Endothelial cell of umbilical vein (primary cell): ENCODE data around the gene FRYL. TPM values are rescaled to one million over a fixed set of nuclear protein-coding genes. Genes with fewer than 3 reads are reported as not detected.

ENCODE experiments used
- BruUV-seq: library from RNA; stranded (reverse); fragments of 400-500 nt; replicated peaks from 2 replicates; lab custom pipeline; 2021; lab: Mats Ljungman, UMichigan
- CTCF ChIA-PET: fragments of 300-600, 350-600 bp; sonication (Branson Sonifier 250); formaldehyde crosslinking; loops from one replicate; lab custom pipeline; 2021; ENCODE audit warnings: antibody characterized with exemption, inconsistent platforms; lab: Charles Lee
- POLR2A ChIA-PET: fragments of 300-600, 350-600 bp; sonication (Branson Sonifier 250); formaldehyde crosslinking; loops from one replicate; lab custom pipeline; 2021; ENCODE audit warnings: antibody characterized with exemption, inconsistent platforms; lab: Charles Lee
- DNase-seq: peaks from one replicate; pipeline ENCODE4 v3.0.0-alpha.2; 2011; ENCODE audit warnings: low read depth, low spot score
- FAIRE-seq: peaks from 2 replicates; lab custom pipeline; 2011; peaks lifted over from hg19 to GRCh38; lab: Jason Lieb, UNC
- H2AFZ ChIP-seq: 2 replicates; pipeline ENCODE4 v1.6.0; 2012; ENCODE audit warnings: low read depth, low read length, control low read depth, inconsistent platforms
- H3K27ac ChIP-seq: 2 replicates; pipeline ENCODE4 v1.5.1; 2011; ENCODE audit warnings: low read depth, mild to moderate bottlenecking, control low read depth, low read length, moderate library complexity; ENCODE audit not compliant: insufficient read depth
- H3K27me3 ChIP-seq, 2 experiments: 2 replicates each; pipeline versions ENCODE4 v1.6.0 to v1.6.1; 2011; ENCODE audit warnings: low read length in 2 of 2, mixed read lengths in 1 of 2; ENCODE audit not compliant: control insufficient read depth in 2 of 2, insufficient read depth in 2 of 2
- H3K36me3 ChIP-seq, 2 experiments: 2 replicates in 1 of 2; 3 replicates in 1 of 2; pipeline ENCODE4 v1.5.1; 2011; ENCODE audit warnings: low read length in 2 of 2, mild to moderate bottlenecking in 1 of 2, moderate library complexity in 1 of 2; ENCODE audit not compliant: control insufficient read depth in 2 of 2, insufficient read depth in 2 of 2; ENCODE audit errors: extremely low read depth in 1 of 2
- H3K4me1 ChIP-seq: 3 replicates; pipeline ENCODE4 v1.5.1; 2011; ENCODE audit warnings: mild to moderate bottlenecking, low read length; ENCODE audit not compliant: control insufficient read depth, insufficient read depth; ENCODE audit errors: extremely low read depth
- H3K4me2 ChIP-seq: 2 replicates; pipeline ENCODE4 v1.6.1; 2011; ENCODE audit warnings: low read length, control low read depth, mixed read lengths; ENCODE audit not compliant: insufficient read depth
- H3K4me3 ChIP-seq, 3 experiments: fragments of 200-600 bp in 1 of 3; sonication (generic), shearing (Covaris generic) in 1 of 3; replicated peaks in 1 of 3; 2 replicates each; pipeline ENCODE4 v1.5.1; 2011 to 2016; ENCODE audit warnings: control low read depth in 3 of 3, low read length in 3 of 3, mild to moderate bottlenecking in 2 of 3, inconsistent platforms in 1 of 3, low read depth in 1 of 3, moderate library complexity in 1 of 3; ENCODE audit not compliant: insufficient read depth in 1 of 3
- H3K79me2 ChIP-seq: 2 replicates; pipeline ENCODE4 v1.6.0; 2012; ENCODE audit warnings: low read length, inconsistent platforms; ENCODE audit not compliant: control insufficient read depth, insufficient read depth
- H3K9ac ChIP-seq: replicated peaks from 2 replicates; pipeline ENCODE3; 2011; ENCODE audit warnings: low read length, control low read depth; ENCODE audit not compliant: insufficient read depth; ENCODE audit errors: extremely low read depth
- H3K9me1 ChIP-seq: replicated peaks from 3 replicates; pipeline ENCODE4 v1.6.0; 2011; ENCODE audit warnings: mild to moderate bottlenecking, low read length; ENCODE audit not compliant: control insufficient read depth, insufficient read depth; ENCODE audit errors: extremely low read depth
- H3K9me3 ChIP-seq: replicated peaks from 2 replicates; pipeline ENCODE4 v1.5.1; 2012; ENCODE audit warnings: low read length, inconsistent platforms; ENCODE audit not compliant: control insufficient read depth, insufficient read depth
- H4K20me1 ChIP-seq: replicated peaks from 2 replicates; pipeline ENCODE3; 2011; ENCODE audit warnings: mild to moderate bottlenecking, low read length; ENCODE audit not compliant: control insufficient read depth, insufficient read depth; ENCODE audit errors: extremely low read depth
- CTCF ChIP-seq, 2 donors: IDR thresholded peaks; 1 replicate in 1 of 2; 2 replicates in 1 of 2; pipeline ENCODE4 v1.5.1; 2011; ENCODE audit warnings: low read length in 2 of 2, mild to moderate bottlenecking in 2 of 2, moderate library complexity in 2 of 2, control low read depth in 1 of 2, inconsistent platforms in 1 of 2, low read depth in 1 of 2; ENCODE audit not compliant: insufficient read depth in 1 of 2; ENCODE audit errors: extremely low read depth in 1 of 2
- EZH2 ChIP-seq: IDR thresholded peaks from 2 replicates; pipeline ENCODE4 v1.6.1; 2012; ENCODE audit warnings: borderline replicate concordance, low read depth, mild to moderate bottlenecking, moderate library complexity, low read length, inconsistent platforms; ENCODE audit not compliant: severe bottlenecking
- FOS ChIP-seq: IDR thresholded peaks from 2 replicates; pipeline ENCODE4 v1.6.1; 2011; ENCODE audit warnings: mild to moderate bottlenecking, low read length, moderate library complexity, borderline replicate concordance; ENCODE audit not compliant: insufficient read depth
- GATA2 ChIP-seq: IDR thresholded peaks from 2 replicates; pipeline ENCODE4 v1.7.0; 2011; ENCODE audit warnings: low read depth, mild to moderate bottlenecking, moderate library complexity, mixed read lengths, low read length; ENCODE audit not compliant: insufficient read length, insufficient read depth
- JUN ChIP-seq: IDR thresholded peaks from 2 replicates; pipeline ENCODE4 v1.6.1; 2011; ENCODE audit warnings: borderline replicate concordance, low read depth; ENCODE audit not compliant: insufficient read length, insufficient read depth
- MAX ChIP-seq: IDR thresholded peaks from 2 replicates; pipeline ENCODE4 v1.6.1; 2011; ENCODE audit not compliant: insufficient read depth, insufficient read length
- MYC ChIP-seq: IDR thresholded peaks from one replicate; pipeline ENCODE4 v1.6.1; 2011; ENCODE audit warnings: mild to moderate bottlenecking, low read depth, low read length
- POLR2A ChIP-seq: IDR thresholded peaks from 2 replicates; pipeline ENCODE4 v1.6.1; 2012; ENCODE audit warnings: low read depth, mild to moderate bottlenecking, control low read depth, low read length
- POLR2AphosphoS5 ChIP-seq: IDR thresholded peaks from 2 replicates; pipeline ENCODE4 v1.6.1; 2012; ENCODE audit warnings: low read depth, mild to moderate bottlenecking, control low read depth, low read length, moderate library complexity; ENCODE audit not compliant: insufficient read depth
- dilution Hi-C: fragments of 300-500 bp; cut with MboI; formaldehyde crosslinking; loops from one replicate; pipeline ENCODE4 v1.15.0; 2019; ENCODE audit warnings: low sequenced_read_pairs; ENCODE audit not compliant: extremely low pct_ligation_motif_present
- intact Hi-C: fragments of 100-400 bp; cut with micrococcal nuclease; formaldehyde crosslinking; loops from one replicate; pipeline ENCODE4 v1.10.0; 2022
- polyA plus RNA-seq, 4 experiments: library from polyadenylated mRNA; depleted of rRNA in 3 of 4; stranded (reverse) in 3 of 4; unstranded in 1 of 4; fragments of >200 nt; gene quantifications; 2 replicates each; pipeline versions ENCODE4 v1.2.1 to v1.2.3, GENCODE V29; 2011 to 2012; ENCODE audit warnings: missing spikeins in 1 of 4
- total RNA-seq: library from RNA; stranded (reverse); gene quantifications from 2 replicates; pipeline ENCODE4 v1.2.3, GENCODE V29; 2021

FRYL gene
- total and polyA plus RNA-seq, 2 donors (not counting 3 experiments of a cell fraction or from before 2014, with no cell fraction given), result 17.0 to 84.9 TPM

- no peaks in the 10 kb centered on the region for H3K36me3 ChIP-seq
- no peaks in the 10 kb centered on the region for H3K79me2 ChIP-seq
- H3K4me1 ChIP-seq, result no peaks in the 10 kb centered on the region
- H3K9ac ChIP-seq, result no peak overlapping the region
- intact Hi-C loops (no loop called here), dilution Hi-C loops (no loop called here)
- peak overlapping the region; percentile 39 for H2AFZ ChIP-seq
- no TSS peak for BruUV-seq
- ChIA-PET POLR2A (no interaction called here), CTCF (no interaction called here)
- no peaks in the 10 kb centered on the region for H4K20me1 ChIP-seq
- peaks cover 53 to 78% of the 10 kb centered on the region in 2 experiments for H3K27me3 ChIP-seq
- no peak overlapping the region for H3K27ac ChIP-seq
- no peak overlapping the region for H3K4me3 ChIP-seq
- FAIRE-seq (no peak), DNase-seq (no peak)
- no peak overlapping the region for H3K4me2 ChIP-seq
- no peaks in the 10 kb centered on the region for H3K9me3 ChIP-seq
- TF ChIP-seq EZH2 (peak; percentile 97), GATA2 (no peak)
- no peaks in the 10 kb centered on the region for H3K9me1 ChIP-seq
Measured at GRCh38 chr4:48483777-48484493, 296.1 kb downstream of the FRYL start.

- POLR2A ChIA-PET, result no interaction called here
- dilution Hi-C loops, result no loop called here
- Histone ChIP-seq H3K79me2 (no peaks in the 10 kb centered on the region), H3K9ac (no peak within 1 kb of the TSS), H3K4me3 (no peak within 1 kb of the TSS), H3K27me3 (peaks cover 51 to 70% of the 10 kb centered on the region in 2 experiments), H2AFZ (peak within 1 kb of the TSS; percentile 39), H3K27ac (no peak within 1 kb of the TSS), H3K4me2 (no peak within 1 kb of the TSS), H4K20me1 (no peaks in the 10 kb centered on the region), H3K36me3 (no peaks in the 10 kb centered on the region), H3K9me3 (no peaks in the 10 kb centered on the region), H3K9me1 (no peaks in the 10 kb centered on the region), H3K4me1 (no peaks in the 10 kb centered on the region)
- no peak for FAIRE-seq
- no peak for DNase-seq
- intact Hi-C loops, result no loop called here
- TF ChIP-seq CTCF (IDR thresholded peaks at IDR 0.05; ENCODE audit: extremely low read depth in 1 of 2, insufficient read depth in 1 of 2, low read depth in 1 of 2, low read length in 2 of 2) (no peak), JUN (no peak), FOS (no peak), MAX (no peak), POLR2AphosphoS5 (no peak), GATA2 (no peak), MYC (no peak), EZH2 (no peak), POLR2A (no peak)
- CTCF ChIA-PET, result no interaction called here
- BruUV-seq, result no TSS peak
Measured at GRCh38 chr4:48483006-48483776, 296.9 kb downstream of the FRYL start, which contains the start of gene SLC10A4. TSS of gene SLC10A4 (plus strand) at chr4:48483343. CDS start at chr4:48483562, 219 bp downstream.
